WERI-Rb-1 (cell line): ENCODE measurements around the gene PCSK4.
"Not testable (repeated sequence)": the region's sequence is repeated elsewhere in the genome, so short reads cannot be mapped to it uniquely, and the experiment has no call there.

Experiments used
- DNase-seq: peaks from one replicate; pipeline ENCODE4 v3.0.0-alpha.2; 2020
- H3K27ac ChIP-seq: fragments of 250-450 bp; sonication (Bioruptor Pico); 2 replicates; pipeline ENCODE4 v1.5.1; 2020; ENCODE audit warnings: mild to moderate bottlenecking, moderate library complexity
- H3K27me3 ChIP-seq: fragments of 250-450 bp; sonication (Bioruptor Pico); 2 replicates; pipeline ENCODE4 v1.5.1; 2021; ENCODE audit warnings: mild to moderate bottlenecking, low read depth, moderate library complexity; ENCODE audit not compliant: insufficient read depth, severe bottlenecking
- H3K36me3 ChIP-seq: fragments of 250-450 bp; sonication (Bioruptor Pico); 2 replicates; pipeline ENCODE4 v1.5.1; 2020; ENCODE audit warnings: mild to moderate bottlenecking, moderate library complexity
- H3K4me3 ChIP-seq: 2 replicates; pipeline ENCODE4 v1.5.1; 2011; ENCODE audit warnings: low read depth, mild to moderate bottlenecking, control low read depth, low read length
- H3K9me3 ChIP-seq: fragments of 250-450 bp; sonication (Bioruptor Pico); 2 replicates; pipeline ENCODE4 v1.5.1; 2021; ENCODE audit warnings: mild to moderate bottlenecking, moderate library complexity; ENCODE audit not compliant: severe bottlenecking
- CTCF ChIP-seq: IDR thresholded peaks from 2 replicates; pipeline ENCODE4 v1.5.1; 2011; ENCODE audit warnings: low read depth, mild to moderate bottlenecking, control low read depth, inconsistent platforms, low read length

The PCSK4 gene

GRCh38 chr19:1523412-1524286 is 33.5 kb upstream of the PCSK4 start, which contains the start of gene PLK5:
Gene PLK5, plus strand, starts transcription at chr19:1524077. Its CDS starts 2,920 bp downstream, at chr19:1526997.
- H3K27ac ChIP-seq: no peak within 1 kb of the TSS
- no peaks in the 10 kb centered on the region for H3K9me3 ChIP-seq
- no peak for DNase-seq
- H3K4me3 ChIP-seq: peak within 1 kb of the TSS; percentile 29
- TF ChIP-seq CTCF: no peak
- peaks cover 9% of the 10 kb centered on the region for H3K27me3 ChIP-seq
- H3K36me3 ChIP-seq: no peaks in the 10 kb centered on the region

GRCh38 chr19:1522838-1523237 is 32.7 kb upstream of the PCSK4 start:
- DNase-seq: no peak
- Histone ChIP-seq H3K9me3 (no peaks in the 10 kb centered on the region), H3K27me3 (peaks cover 9% of the 10 kb centered on the region), H3K4me3 (no peak overlapping the region), H3K27ac (no peak overlapping the region), H3K36me3 (no peaks in the 10 kb centered on the region)
- no peak for TF ChIP-seq CTCF

- TF ChIP-seq CTCF: no peak
- H3K36me3 ChIP-seq: no peaks in the 10 kb centered on the region
- no peak for DNase-seq
These were observed 31.9 kb upstream of the PCSK4 start for GRCh38 chr19:1522061-1522460.

GRCh38 chr19:1521636-1522035 is 31.5 kb upstream of the PCSK4 start:
- Histone ChIP-seq H3K4me3 (no peak overlapping the region), H3K27me3 (peaks cover 9% of the 10 kb centered on the region), H3K36me3 (no peaks in the 10 kb centered on the region), H3K27ac (no peak overlapping the region), H3K9me3 (no peaks in the 10 kb centered on the region)
- TF ChIP-seq CTCF: no peak
- DNase-seq: no peak

More at GRCh38 chr19:1522061-1522460, 31.9 kb upstream of the PCSK4 start:
- Histone ChIP-seq H3K9me3 (no peaks in the 10 kb centered on the region), H3K27ac (no peak overlapping the region), H3K4me3 (no peak overlapping the region), H3K27me3 (peaks cover 9% of the 10 kb centered on the region)

- no peak overlapping the region for H3K4me3 ChIP-seq
- DNase-seq: no peak
- no peaks in the 10 kb centered on the region for H3K9me3 ChIP-seq
- H3K27ac ChIP-seq: no peak overlapping the region
- no peak for TF ChIP-seq CTCF
- no peaks in the 10 kb centered on the region for H3K36me3 ChIP-seq
- H3K27me3 ChIP-seq: peaks cover 9% of the 10 kb centered on the region
These were observed 30.1 kb upstream of the PCSK4 start for GRCh38 chr19:1520203-1520780.

- H3K27me3 ChIP-seq, DNase-seq, H3K9me3 ChIP-seq, H3K27ac ChIP-seq, H3K4me3 ChIP-seq, H3K36me3 ChIP-seq: not testable (repeated sequence)
These were observed 29.7 kb upstream of the PCSK4 start for GRCh38 chr19:1519802-1520201.
